Measurements from ENCODE around the gene ACTG2.

The ACTG2 gene

DNA sequence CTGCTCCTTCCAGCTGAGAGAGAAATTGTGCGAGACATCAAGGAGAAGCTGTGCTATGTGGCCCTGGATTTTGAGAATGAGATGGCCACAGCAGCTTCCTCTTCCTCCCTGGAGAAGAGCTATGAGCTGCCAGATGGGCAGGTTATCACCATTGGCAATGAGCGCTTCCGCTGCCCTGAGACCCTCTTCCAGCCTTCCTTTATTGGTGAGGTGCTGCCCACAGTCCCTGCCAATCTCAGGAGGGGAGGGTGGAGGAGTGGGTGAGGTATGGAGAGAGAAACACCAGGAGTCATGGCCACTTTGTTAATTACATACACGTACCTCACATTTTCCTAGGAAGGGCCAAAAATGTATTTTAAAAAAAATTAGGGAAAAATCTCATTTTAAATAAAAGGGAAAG is 21.9 kb downstream of the ACTG2 start:
- no peak for DNase-seq (ENCODE audit: low read depth)

DNA sequence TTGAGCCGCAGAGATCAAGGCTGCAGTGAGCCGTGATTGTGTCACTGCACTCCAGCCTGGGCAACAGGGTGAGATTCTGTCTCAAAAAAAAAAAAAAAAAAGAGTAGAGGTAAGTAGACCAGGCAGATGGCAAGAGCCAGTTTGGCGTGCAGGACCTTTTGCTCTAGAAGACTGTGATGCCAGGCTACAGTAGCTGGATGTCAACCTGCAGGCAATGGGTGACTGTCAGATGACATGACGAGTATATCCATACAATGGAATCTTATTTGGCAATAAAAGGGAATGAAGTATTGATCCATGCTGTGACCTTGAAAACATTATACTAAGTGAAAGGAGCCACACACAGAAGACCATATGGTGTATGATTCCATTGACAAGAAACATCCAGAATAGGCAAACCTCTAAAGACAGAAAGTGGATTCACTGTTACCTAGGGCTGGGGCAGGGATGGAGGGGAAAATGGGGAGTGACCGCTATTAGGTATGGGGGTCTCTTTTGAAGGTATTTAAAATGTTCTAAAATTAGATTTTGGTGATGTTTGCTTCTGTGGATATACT is 22.7 kb downstream of the ACTG2 start:
- DNase-seq (ENCODE audit: low read depth) = no peak

DNA sequence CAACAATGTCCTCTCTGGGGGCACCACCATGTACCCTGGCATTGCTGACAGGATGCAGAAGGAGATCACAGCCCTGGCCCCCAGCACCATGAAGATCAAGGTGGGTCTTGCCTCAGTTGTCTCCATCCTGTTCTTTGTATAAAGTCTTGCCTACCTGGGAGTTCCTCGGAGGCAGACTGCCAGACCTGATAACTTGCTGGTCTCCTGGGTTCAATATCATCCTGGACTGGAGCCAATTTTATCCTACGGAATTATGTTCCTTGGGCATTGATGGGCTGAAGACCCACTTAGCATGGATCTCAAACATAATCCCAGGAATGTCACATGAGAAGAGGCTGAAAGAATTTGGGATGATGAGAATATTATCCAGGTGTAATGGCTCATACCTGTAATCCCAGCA is 23.9 kb downstream of the ACTG2 start:
- no peak for DNase-seq (ENCODE audit: low read depth)

DNA sequence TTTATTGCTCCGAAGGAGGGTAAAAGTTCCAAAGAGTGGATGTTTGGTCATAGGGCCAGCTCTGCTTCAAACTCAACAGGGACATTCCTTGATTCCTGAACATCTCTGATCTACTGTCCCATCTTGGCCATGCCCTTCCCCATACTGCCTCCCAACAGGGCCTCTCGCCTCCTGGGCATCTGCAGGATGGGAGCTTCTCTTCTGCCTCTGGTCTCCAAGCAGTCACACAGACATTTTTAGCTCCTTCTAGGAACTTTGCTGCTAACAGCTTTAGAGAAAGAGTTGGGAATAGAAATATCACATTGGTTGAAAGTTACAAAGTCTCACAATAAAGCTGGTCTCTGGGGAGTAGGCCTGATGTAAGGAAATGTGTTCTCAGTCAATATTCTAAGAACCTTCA is 24.5 kb downstream of the ACTG2 start:
- no peak for DNase-seq (ENCODE audit: low read depth)

DNA sequence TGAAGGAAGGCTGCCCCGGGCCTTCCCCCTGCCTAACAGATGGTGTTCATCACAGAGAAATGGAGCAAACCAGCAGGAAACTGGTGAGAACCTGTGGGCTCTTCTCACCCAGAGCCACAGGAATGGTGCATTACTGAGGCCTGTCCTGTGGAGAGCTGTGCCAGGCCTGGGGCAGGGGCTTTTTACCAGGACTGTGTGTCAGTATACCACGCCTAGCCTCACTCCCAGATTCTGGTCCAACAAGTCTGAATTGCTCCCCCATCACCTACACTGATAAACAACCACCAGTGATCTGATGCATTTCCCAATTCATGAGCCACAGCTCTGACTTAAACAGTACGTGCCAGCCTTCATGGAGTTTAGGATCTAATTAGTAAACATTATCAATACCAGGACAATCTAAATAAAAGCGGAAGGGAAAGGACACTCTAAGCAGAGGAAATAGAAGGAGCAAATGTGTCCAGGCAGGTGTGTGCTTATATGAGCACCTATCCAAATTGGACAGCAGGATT is 24.9 kb downstream of the ACTG2 start:
- DNase-seq (ENCODE audit: low read depth) = no peak

DNA sequence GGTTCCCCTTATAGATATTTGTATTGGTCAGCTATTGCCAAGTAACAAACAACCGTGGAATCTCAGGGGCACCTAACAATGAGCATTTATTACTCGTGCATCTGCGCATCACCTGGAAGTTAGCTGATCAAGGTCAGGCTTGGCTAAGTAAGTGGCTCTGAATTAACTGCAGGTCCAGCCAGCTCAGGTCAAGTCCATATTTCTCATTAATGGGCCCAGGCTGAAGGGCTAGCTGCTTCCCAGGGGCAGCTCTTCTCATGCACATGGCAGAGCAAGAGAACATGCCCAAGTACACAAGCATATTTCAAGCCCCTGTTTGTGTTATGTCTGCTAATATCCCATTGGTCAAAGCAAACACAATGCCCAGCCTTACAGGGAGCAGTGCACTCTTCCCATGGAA is 26.0 kb downstream of the ACTG2 start:
- DNase-seq (ENCODE audit: low read depth) = no peak

DNA sequence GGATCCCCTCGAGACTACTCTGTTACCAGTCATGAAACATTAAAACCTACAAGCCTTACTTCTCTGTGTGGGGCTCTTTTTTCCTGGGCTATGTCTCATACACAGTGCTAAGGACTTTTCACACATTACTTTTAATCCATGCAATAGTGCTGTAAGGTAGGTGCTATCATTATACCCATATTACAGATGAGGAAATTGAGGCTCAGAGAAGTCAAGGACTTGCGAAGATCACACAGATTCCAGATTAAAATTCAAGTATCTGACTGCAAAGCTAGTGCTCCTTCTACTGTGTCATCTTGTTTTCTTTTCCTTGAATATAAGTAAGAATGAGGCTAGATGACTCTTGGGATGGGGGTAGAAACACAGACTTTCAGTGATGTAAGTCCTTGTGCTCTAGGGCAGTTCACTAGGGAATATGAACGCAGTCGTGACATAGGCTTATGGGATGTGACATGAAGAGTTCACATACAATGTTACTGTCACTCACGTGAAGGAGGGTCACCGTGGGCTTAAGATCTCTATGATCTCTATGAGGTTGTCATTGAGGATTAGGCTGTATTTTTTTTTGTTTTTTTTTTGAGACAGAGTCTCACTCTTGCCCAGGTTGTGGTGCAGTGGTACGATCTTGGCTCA is 26.9 kb downstream of the ACTG2 start:
- DNase-seq (ENCODE audit: low read depth) = no peak

DNA sequence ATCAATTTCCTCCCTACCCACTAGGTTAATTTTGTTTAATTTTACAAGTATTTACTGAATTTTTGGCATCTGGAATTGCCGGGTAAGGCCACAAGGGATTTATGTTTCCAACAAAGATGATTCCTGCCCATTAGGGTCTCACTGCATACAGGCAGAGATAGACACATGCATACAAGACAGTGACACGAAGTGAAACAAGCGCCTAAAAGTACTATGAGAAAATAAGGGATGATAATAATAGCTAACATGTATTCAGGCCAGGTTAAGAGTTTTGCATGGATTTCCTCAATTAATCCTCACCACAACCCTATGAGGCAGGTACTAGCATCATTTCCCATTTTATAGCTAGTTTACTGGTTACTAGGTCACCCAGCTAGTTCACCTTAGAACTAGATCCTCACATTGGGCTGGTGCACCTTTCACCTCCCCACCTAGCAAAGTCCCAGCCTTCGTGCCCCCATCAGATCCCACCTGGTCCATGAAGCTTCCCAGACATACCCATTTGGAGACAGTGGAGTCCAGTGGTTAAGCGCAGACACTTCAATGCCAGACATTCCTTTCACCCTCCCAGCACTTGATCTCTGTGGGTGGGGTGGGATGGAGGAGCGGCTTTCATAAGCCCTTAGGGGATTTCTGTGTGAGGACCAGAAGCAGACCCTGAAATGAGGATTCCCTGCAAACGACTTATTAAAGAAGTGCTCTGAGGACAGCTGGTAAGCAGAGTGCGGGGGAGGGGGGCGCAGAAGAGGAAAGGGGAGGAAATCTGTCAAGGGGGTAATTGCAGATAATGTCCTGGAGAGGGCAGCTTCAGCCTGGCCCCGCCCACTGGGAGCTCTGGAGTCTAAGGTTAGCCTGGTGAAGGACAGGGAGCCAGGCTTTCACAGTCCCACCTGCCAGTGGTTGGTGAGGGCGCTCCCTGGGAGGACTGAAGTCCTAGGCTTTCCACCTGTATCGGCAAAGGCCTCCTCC is 28.1 kb downstream of the ACTG2 start:
- peak; percentile 19 for DNase-seq (ENCODE audit: low read depth)

DNA sequence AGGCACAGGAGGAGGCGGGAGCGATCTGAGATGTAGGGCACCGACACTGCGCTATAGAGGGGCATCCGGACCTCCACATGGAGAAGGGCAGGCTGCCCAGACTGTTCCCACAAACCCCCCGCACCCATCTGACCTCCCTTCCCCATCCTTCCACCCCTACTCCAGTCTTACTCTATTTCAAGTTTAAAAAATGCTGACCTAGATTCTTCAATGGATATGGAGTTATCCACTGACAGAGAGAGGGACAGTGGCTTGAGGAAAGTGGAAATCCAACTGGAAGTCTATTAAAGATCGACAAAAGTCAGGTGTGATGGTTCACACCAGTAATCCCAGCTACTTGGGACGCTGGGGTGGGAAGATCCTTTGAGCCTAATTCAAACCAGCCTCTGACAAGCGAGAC is 28.8 kb downstream of the ACTG2 start:
- no peak for DNase-seq (ENCODE audit: low read depth)

DNA sequence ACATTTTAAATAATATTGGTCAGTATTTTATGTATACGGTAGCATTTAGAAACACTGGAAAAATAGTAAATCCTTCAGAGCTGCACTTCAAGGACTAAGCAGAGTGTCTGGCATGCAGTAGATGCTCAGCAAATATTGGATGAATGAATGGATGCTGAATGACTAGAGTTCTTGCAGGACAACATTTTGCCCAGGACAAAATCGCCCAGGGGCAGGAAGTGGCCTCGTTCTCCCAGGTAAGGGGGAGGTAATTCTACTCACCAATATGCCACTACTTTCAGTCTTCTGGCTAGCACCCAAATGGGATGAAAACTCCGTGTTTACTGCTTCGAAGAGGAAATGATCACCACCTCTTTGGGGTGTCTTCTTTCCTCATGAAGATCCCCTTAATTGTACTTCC is 29.9 kb downstream of the ACTG2 start:
- DNase-seq (ENCODE audit: low read depth) = no peak

DNA sequence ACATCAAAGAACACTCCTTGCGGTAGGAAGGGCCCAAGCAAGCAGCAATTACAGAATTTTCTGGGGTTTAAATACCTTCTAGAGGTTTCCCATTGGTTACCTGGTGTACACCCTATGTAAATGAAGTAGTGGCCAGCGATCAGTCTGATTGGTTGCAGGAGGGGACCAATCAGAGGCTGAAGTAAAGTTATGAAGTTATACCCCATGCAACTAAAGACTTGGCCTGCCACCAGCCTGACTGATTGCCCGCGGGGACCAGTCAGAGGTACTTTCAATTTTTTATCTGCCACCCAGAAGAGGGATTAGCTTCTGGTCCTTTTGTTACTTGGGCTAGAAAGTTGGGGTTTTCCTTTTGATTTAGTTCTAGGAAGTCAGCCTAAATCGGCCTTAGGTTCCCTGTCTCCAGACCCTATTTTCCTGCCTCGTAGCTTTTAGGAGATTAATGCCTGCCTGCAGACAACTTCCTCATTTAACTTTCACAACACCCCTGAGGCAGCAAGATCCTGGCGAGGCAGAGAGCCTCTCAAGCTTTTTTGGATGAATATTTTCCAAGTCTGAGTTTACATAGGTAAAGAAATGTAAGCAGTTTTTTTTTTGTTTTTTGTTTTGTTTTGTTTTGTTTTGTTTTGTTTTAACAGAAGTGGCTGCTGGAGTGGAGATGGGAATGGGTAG is 32.4 kb downstream of the ACTG2 start:
- no peak for DNase-seq (ENCODE audit: low read depth)

DNA sequence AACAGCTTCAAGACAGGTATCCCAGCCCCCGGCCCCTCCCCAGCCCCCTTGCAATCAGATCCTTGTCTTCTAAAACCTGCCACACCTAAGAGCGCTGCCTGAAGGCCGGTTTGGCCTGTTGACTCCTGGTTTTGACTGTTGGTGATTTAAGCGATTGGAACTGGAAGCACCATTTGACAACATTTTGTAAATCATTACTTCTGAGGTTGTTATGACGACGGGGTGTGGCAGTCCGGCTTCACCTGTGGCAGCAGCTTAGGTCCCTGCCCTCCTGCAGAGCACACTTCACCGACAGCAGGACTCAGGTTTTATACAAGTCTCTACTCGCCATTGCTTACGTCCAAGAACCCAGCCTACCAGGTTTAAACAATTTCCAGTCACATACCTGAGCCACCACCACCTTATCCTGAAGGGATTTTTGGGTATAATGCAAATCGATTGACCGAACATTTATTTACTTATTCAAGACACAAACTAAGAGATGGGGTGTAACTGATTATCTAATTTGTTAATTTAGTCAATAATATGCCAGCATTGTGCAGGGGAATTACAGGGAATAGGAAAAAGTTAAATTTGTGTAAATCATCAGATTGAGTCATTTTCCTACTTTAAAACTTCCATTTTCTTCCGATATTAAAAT is 33.2 kb downstream of the ACTG2 start:
- DNase-seq (ENCODE audit: low read depth) = no peak

DNA sequence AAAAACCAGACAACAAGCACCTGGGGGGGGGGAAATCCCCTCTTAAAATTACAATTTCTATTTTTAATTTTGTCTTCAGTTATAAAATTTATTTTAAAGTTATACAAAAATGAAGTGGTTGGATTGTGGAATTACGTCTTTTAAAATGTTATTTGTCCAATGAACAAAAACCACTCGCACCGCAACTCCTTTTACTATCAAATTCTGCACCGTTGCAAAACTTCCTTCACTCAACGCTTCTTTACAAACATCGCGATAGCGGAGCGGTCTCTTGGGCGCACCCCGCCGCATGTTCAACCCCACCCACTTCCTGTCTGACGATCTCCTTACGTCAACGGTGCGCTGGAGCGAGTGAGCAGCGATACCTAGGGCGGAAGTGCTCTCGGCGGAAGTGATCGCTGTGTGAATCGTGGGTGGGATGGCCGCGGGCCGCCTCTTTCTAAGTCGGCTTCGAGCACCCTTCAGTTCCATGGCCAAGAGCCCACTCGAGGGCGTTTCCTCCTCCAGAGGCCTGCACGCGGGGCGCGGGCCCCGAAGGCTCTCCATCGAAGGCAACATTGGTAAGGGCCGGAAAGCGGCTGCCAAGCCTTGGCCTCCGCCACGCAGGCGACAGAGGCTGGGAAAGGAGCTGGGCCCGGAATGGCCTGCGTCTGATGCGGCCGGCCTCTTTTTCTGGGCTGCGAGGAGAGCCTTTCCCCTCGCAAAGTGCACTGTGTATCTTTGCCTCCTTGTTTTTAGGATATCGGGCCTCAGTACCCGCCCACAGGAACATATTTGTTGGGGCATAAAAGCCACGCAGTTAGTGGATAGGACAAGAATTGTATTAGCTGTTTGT is 33.9 kb downstream of the ACTG2 start, which contains the start of gene DGUOK:
TSS of gene DGUOK (plus strand) at position 388 of the 835 bp plus-strand sequence. CDS start at position 419, 31 bp downstream.
- peak; percentile 93 for DNase-seq (ENCODE audit: low read depth)

DNA sequence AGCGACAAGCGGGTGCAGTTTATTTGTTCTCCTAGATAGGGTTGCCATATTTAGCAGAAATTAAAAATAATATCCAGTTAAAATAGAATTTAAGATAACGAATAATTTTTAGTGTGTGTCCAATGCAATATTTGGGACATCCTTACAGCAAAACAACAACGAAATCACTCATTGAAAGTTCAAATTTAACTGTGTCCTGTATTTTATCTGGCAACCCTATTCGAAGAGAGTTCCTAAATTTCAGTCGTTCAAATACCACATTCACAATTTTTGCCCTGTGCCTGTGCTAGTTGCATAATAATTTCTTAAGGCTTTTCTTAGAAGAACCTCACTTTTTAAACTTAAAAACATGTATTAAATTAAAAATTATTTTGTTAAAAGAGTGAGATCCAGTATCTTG is 34.5 kb downstream of the ACTG2 start:
- no peak for DNase-seq (ENCODE audit: low read depth)

DNA sequence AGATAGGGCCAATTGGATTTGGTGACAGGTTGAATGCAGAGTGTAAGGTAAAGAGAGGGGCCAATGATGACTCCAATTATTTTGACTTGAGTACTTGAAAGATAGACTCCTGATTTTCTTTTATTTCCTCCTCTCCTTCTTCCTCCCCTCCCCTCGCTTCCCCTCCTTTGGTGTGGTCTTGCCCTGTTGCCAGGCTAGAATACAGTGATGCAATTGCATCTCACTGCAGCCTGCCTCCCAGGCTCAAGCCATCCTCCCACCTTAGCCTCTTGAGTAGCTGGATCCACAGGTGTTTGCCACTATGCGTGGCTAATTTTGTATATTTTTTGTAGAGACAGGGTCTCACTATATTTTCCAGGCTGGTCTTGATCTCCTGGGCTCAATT is 36.1 kb downstream of the ACTG2 start:
- no peak for DNase-seq (ENCODE audit: low read depth)

DNA sequence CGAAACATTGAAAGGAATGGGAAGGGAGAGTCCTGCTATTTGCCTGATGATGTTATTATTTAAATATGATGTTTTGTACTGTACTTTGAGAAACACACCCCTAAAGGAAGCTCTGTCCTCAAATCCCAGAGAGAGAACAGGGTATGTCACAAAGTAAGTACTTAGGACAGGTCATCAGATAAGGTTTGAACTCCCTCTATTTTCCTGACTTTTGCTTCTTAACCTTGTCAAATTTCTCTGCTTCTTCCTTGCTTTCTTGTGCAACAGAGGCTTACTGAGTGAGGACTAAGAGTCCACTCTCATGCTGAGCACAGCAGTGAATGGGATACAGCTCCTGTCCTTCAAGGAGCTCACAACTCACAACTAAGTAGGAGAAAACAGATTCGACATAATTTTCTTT is 37.6 kb downstream of the ACTG2 start:
- no peak for DNase-seq (ENCODE audit: low read depth)

DNA sequence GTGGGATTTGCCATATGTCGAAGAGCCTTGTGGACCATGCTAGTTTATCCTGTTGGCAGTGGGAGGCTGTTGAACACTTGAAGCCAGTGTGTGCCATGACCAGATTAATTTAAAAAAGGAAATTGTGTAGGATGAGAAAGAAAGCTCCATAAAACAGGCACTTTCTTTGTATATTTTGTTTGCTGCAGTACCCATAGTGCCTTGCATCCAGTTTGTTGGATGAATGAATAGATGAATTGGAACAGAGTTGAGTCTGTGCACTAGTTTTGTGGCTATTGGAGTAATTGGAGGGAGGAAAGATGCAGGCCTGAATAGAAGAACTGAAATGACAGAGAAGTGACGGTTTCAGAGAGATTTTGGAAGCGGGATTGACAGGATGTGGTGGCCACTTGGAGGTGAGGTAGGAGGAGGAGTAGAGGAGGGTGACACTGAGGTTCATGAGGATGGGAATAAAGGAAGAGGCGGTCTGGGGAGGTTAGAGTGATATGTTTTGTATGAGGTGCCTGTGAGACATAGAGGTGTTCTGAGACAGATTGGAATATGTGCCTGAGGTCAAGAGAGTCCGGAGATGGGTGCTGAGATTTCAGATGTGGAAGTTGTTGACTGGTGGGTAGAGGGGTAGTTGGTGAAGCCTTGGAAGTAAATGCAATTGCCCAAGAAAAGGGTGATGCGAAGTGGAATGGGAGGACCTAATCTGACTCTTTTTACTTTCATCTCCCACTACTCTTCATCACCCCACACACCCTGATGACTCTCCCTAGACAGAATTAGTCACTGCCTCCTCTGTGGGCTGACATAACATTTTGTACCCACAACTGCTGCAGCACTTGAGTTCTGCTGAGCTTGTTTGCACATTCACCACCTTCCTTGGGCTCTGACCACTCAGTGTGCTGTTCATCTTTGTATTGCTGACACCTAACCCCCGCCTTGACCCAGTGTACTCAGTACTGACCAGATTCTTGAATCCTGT is 39.0 kb downstream of the ACTG2 start:
- DNase-seq (ENCODE audit: low read depth) = peak; percentile 16

DNA sequence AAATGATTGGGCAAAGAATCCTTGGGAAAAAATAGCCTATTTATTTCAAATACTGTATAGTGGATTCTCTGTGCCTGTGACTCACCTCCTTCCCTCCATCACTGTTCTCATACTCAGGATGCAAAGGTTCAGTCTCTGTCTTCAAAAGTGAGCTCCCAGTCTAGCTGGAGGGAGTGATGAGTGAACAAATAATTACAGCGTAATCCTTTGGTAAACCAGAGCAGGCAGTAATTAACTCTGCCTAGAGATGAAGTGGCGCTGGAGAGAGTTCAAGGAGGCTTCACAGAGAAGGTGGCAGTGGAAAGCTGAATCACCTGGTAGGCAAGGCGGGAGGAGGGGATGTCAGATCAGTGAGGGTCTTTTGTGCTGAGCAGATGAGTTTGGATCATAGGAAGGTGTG is 40.4 kb downstream of the ACTG2 start:
- no peak for DNase-seq (ENCODE audit: low read depth)

DNA sequence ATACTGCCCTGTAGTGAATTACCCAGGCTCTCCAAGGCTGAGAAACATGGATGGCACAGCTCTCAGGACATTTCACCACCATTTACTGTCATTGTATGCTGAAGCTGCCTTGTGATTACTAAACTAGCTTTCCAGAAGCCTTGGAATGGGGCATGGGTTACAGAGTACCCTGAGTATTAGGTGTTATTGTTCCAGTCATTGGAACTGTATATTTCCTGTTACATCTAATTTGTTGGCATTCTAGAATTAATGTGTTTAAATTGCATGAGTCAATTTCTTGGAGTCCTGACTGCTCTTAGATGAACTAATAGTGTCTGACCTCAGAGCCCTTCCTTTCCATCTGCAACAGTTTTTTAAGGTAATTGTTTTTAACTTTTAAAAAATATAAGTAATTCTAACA is 42.8 kb downstream of the ACTG2 start:
- DNase-seq (ENCODE audit: low read depth) = no peak
